SW480 (cell line): ENCODE data around the gene USP48.
A peak's percentile ranks its signal among the peaks of the same experiment; 100 is the strongest.
"Not testable (repeated sequence)": the region's sequence is repeated elsewhere in the genome, so short reads cannot be mapped to it uniquely, and the experiment has no call there.

Source experiments
- DNase-seq: peaks from one replicate; pipeline ENCODE4 v3.0.0-alpha.2; 2016; ENCODE audit warnings: low spot score

Gene USP48

DNA sequence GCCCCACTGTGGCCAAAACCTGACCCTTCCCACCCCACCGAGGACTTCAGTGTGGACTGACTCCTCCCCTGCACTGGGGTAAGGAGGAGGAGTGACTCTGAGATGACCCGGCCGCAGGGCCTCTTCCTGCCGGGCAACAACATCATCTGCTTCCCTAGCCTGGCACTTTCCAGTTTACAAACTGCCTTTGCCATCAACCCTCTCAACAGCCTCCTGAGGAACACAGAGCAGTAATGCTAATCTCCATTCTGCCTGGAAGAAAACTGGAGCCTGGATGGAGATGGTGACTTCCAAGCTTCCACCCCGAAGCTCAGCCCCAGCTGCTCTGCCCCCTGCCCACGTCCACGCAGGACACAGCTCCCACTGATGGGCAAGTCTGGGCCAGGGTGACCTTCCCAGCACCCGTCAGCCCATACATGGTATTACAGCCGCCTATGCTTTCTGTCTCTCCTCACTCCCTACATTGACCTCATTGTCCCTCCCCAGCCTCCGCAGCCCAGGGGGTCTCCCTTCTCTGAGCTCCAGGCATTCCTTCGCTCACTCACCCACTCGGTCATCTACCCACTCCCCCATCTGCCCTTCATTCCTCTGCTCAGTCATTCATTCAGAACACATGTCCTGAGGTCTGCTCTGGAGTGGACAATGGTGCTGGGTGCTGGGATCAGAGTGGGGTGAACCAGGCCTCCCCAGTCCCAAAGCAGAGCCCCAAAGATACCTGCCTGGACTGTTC, 148.0 kb downstream of the USP48 start:
- DNase-seq = no peak

GRCh38 chr1:21633992-21634805, 148.8 kb downstream of the USP48 start:
- no peak for DNase-seq

DNA sequence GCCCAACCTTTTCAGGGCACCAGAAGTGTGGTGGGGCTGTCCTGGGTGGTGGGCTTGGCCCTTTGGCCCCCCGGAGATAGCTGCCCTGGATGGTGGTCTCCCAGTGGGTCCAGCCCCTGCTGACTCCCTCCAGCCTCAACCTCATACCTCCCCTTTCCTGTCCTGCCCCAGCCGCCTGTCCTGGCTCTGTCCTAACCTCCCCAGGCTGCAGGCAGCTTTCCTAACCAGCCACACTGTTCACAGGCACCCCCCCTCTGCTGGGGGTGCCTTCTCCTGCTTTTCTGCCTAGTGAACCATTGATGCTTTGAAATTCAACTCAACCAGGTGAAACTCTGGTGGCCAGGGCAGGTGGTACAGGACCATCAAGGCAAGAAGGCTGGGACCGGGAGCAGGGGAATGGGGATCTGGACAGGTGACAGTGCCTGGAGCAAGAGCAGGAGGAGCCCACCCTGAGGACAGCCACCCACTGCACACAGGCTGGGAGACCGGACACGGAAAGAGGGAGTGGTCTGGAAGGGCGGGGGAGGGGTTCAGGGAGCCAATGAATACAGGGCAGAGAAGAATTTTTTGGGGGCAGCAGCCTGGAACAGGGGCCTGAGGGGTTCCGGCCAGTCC, 149.7 kb downstream of the USP48 start:
- no peak for DNase-seq

DNA sequence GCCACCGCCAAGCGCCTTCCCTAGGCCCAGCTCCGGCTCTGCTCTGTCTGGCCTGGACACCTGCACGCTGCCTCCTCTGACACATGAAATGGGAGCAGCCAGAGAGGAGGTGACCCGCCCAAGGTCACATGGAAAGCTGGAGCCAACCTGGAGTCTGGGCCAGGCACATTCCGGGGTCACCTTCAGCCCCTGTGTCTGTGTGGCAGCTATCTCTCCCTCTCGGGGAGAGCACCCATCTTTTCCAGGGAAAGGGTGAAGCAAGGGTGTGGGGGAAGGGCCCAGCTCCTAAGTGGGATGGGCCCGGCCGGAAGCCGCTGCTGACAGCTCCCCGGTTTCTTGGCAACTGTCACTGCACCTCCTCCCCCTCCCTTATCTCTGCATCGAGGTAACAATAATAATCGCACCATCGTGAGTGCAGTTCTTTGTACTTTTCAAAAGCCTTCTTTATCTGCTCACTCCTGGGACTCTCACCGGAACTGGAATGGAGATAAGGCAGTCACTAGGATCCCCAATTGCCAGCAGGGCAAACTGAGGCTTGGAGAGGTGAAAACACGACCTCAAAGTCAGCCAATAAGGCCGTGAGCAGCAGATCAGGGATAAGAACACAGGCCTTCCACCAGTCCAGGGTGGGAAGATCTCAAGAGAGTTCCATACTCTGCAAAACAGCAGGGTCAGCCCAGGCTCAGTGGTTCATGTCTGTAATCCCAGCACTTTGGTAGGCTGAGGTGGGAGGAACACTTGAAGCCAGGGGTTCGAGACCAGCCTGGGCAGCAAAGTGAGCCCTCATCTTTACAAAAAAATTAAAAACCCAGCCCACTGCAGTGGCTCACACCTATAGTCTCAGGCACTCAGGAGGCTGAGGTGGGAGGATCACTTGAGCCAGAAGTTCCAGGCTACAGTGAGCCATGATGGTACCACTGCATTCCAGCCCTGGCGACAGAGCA, 150.7 kb downstream of the USP48 start:
- DNase-seq = peak; percentile 60

DNA sequence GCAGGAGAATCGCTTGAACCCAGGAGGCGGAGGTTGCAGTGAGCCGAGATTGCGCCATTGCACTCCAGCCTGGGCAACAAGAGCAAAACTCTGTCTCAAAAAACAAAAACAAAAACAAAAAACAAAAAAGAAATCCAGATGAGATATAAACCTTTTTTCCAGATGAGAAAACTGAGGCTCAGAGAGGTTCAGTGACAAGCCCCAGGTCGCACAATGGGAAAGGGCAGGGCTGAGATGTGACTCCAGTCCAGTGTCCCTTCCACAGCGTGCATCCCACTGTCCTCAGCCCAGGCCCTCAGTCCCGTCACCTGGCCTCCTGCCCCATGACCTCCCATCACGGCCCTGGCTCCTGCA, 151.4 kb downstream of the USP48 start:
- DNase-seq = not testable (repeated sequence)

- no peak for DNase-seq
Observed at GRCh38 chr1:21630571-21631343, 152.2 kb downstream of the USP48 start.

DNA sequence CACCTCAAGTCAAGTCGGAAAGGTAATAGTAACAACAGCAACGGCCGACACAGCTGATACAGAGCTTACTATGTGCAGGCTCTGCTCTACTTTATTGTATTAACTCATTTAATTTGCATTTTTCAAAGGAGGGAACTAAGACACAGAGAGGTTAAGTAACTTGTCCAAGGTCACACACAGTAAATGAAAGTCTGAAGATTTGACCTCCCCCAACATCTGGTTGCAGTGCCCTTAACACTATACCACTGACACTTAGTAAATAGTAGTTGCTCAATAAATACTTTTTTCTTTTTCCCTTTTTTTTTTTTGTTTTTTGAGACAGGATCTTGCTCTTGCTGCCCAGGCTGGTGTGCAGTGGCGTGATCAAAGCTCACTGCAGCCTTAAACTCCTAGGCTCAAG, 153.0 kb downstream of the USP48 start:
- no peak for DNase-seq

DNA sequence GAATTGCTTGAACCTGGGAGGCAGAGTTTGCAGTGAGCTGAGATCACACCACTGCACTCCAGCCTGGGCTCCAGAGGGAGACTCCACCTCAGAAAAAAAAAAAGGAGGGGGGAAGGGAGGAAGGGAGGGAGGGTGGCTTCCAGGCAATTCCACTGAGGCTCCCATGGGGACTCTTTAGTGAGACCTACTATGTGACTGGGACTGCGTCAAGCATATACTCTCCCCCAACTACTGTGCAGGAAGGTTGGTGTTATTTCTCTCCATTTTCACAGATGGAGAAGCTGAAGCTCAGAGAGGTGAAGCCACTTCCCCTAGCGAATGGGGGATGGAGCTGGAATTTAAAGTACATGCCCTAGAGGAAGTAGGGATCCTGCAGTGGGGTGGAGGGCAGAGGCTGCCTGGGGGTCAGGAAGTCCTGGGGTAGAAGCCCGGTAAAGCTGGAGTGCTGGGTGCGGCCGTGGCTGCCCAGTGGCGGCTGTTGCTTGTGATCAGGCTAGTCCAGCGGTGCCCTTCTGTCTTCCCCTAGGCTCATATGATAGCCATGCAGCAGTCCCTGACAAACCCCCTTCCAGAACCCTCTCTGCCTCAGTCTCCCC, 154.1 kb downstream of the USP48 start:
- DNase-seq = no peak
